ENCODE results near the gene CCL24.

GRCh38 chr7:75804705-75805104, 8.9 kb downstream of the CCL24 start:
- no peak for TF ChIP-seq CTCF (IDR thresholded peaks at IDR 0.05)
- no peak for TF ChIP-seq POLR2A (IDR thresholded peaks at IDR 0.05)
